VCaP (cell line): Measurements from ENCODE around the gene SRSF3.

ENCODE experiments used
- H3K27ac ChIP-seq: fragments of 450-650 bp; 2 replicates; pipeline ENCODE4 v1.5.1; 2017
- TF ChIP-seq, protein P1 (sequence below): fragments of 450-650 bp; conservative IDR thresholded peaks from 2 replicates; pipeline ENCODE4 v1.5.1; 2017; ENCODE audit warnings: mild to moderate bottlenecking, moderate library complexity

The SRSF3 gene

DNA sequence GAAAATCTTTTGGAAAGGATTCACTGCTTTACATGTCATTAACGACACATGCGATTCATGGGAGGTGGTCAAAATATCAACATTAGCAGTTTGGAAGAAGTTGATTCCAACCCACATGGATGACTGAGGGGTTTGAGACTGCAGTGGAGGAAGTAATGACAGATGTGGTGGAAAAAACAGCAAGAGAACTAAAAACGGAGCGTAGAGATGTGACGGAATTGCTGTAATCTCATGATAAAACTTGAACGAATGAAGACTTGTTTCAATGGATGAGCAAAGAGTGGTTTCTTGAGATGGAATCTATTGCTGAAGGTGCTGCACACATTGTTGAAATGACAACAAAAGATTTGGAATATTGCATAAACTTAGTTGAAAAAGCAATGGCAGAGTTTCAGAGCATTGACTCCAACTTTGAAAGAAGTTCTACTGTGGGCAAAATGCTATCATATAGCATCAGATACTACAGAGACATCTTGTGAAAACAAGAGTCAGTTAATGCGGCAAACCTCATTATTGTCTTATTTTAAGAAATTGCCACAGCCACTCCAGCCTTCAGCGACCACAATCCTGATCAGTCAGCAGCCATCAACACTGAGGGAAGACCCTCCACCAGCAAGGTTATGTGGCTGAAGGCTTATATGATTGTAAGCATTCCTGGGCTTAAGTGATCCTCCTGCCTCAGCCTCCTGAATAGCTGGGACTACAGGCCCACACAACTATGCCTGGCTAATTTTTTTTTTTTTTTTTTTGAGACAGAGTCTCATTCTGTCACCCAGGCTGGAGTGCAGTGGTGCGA, 19.2 kb downstream of the SRSF3 start:
- H3K27ac ChIP-seq, result no peak overlapping the region
- TF ChIP-seq, protein P1, sequence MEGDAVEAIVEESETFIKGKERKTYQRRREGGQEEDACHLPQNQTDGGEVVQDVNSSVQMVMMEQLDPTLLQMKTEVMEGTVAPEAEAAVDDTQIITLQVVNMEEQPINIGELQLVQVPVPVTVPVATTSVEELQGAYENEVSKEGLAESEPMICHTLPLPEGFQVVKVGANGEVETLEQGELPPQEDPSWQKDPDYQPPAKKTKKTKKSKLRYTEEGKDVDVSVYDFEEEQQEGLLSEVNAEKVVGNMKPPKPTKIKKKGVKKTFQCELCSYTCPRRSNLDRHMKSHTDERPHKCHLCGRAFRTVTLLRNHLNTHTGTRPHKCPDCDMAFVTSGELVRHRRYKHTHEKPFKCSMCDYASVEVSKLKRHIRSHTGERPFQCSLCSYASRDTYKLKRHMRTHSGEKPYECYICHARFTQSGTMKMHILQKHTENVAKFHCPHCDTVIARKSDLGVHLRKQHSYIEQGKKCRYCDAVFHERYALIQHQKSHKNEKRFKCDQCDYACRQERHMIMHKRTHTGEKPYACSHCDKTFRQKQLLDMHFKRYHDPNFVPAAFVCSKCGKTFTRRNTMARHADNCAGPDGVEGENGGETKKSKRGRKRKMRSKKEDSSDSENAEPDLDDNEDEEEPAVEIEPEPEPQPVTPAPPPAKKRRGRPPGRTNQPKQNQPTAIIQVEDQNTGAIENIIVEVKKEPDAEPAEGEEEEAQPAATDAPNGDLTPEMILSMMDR, result no peak

DNA sequence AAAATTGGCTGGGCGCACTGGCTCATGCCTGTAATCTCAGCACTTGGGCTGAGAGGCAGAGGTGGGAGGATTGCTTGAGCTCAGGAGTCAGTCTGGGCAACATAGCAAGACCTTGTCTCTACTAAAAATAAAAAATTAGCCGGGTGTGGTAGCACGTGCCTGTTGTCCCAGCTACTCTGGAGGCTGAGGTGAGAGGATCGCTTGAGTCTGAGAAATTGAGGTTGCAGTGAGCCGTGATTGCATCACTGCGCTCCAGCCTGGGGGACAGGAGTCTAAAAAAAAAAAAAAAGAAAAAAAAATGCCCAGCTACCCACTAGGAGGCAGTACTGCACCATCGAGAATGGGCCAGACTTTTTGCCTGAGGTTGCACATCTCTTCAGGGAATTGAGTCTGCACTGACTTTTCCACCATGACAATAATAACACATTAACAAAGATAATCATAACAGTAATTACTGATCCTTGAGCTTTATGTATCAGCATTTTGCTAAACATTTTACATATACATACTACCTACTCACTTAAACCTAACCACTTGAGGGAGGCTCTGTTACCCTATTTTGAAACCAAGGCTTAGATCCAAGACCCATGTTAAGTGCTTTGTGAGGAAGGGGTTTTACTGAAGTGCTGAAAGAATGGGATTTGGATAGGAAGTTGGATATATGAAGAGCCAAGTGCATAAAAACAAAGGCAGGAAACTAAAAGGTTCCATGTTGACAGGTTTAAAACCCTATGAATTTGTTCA, 21.0 kb downstream of the SRSF3 start:
- TF ChIP-seq, protein P1, result peak; percentile 79
- H3K27ac ChIP-seq, result no peak overlapping the region

DNA sequence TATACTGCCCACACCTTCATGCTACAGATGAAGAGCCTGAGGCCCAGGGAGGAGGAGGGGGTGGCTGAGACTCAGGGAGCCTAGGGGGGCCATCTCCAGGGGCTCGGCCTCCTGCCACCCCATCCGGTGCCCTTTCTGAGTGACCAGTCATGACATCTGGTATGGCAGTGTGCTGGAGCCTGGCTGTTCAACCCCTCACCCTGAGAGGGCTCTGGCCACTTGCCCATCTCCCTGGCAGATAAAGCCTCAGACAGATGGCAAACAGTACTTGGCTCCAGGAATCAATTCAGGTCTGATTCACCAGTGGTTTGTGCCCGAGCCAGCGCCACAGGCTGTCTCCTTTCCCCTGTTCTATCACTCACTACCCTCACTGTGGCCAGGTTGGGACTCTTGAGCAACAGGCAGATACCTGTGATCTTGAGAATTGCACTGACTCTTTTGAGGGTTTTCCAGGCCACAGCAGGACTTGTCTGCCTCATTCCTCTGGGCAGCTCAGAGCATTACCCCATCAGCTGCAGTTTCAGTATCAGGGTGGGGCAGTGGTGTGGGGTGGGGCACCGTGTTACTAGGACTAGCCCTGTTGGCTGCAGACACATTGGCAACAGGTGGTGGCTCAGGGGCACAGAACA, 22.8 kb downstream of the SRSF3 start:
- TF ChIP-seq, protein P1, result no peak
- H3K27ac ChIP-seq, result peak overlapping the region; percentile 42

DNA sequence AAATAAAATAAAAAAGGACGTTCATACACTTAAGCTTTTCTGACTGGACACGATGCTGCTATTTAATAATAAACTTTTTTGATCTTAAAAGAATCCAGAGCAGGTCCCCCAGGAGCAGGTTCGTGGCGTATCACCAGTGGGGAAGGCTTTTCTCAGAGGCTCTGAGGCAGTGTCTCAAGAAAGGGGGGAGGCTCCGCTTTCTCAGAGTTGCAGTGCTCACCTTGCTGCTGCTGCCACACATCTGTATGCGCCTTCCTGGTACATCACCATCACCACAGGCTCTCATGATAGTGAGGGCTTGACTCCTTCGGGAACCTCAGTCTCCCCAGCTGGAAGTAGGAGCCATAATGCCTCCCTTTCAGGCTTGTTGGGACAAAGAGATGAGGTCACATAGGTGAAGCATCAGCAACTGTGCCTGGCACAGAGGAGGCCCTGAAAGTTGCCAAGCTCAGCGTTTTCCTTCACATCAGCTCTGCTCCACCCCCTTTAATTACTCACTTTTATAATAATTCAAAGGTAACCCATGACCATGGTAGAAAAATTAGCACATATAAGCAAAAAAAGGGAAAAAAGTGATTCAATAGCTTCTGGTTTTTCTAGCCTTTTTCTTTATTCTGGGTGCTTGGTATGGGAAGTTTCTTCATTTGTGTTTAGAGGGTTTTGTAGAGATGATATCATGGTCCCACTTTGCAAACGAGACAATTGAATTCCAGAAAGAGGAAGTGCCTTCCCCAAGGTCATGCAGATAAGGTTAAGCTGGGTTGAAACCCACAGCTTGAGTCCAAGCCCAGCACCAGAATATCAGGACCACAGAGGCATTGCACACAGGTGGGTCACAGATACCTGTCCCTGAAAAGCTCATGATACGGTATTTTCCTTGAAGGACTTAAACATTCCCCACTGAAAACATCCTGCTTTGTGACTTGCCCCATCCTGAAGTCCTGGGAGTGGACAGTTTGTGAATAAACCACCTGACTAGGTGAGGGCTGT, 24.5 kb downstream of the SRSF3 start:
- no peak overlapping the region; the same call in 1 of the 2 replicates for H3K27ac ChIP-seq
- TF ChIP-seq, protein P1, result no peak

DNA sequence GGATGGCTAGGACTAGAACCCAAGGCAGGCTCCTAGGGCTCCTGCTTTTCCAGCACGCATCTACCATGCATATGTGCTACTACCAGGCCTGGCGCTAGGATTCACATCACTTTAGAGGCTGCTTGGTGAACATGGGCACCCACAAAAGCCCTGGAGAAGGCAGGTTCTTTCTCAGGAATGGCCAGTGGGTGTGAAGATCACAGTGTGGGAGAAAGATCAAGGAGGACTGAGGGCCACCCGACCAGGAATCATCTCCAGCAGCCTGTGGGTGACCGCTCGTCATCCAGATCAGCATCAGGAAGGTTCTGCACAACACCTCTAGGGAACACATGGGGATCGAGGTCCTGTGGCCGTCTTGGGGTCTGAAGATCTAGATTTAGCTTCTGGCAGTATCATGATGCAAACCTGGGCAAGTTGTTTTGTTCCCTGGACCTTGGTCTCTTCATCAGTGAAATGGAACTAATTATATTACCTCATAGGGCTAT, 27.3 kb downstream of the SRSF3 start:
- TF ChIP-seq, protein P1, result no peak
- no peak overlapping the region for H3K27ac ChIP-seq

DNA sequence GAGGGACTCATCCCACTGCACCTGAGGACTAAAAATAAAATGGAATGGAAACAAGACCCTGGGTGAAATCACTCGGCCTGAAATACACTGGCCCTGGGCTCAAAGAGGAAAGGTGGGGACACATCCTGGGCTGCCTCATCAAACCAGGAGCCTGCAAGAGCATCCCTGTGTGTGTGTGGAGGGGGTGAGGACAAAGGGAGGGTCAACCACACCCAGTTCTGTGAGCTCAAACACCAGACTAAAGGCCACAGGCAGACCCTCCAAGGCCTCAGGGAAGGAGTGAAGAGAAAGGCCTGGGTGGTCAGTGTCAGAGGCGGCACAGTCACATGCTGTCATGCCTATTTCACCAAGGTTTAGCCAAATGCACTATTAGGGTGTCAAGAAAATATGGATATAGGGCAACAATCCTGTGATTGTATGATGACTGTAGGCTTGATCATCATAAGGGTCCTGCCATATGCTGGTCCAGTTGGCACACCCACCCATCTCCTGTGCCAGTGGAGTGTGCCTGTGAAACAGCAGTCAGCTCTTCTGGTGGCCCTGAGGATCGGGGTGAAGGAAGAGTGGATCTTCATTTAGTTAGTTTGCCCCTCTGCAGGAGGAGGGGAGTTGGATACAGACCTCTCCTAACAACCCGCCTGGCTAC, 28.9 kb downstream of the SRSF3 start:
- TF ChIP-seq, protein P1, result no peak
- H3K27ac ChIP-seq, result peak overlapping the region; percentile 40
